ENCODE results near the gene ARHGAP32. TPM values are rescaled to one million over a fixed set of nuclear protein-coding genes. Genes with fewer than 3 reads are reported as not detected.
A peak's percentile ranks its signal among the peaks of the same experiment; 100 is the strongest.

ARHGAP32 gene
- total and polyA plus RNA-seq, 7 experiments from 2014 or later: 2.3 to 10.5 (median 4.9) TPM

GRCh38 chr11:129209891-129210830, 18.0 kb upstream of the ARHGAP32 start:
- Mint-ChIP-seq H3K9me3 (peaks cover 0 to 9% (median 3%) of the 10 kb centered on the region in 11 donors), H3K4me3 (no peak overlapping the region), H3K27ac (no peak overlapping the region), H3K27me3 (peaks cover 0 to 13% (median 7%) of the 10 kb centered on the region in 5 donors), H3K36me3 (peaks cover 0 to 4% (median 0%) of the 10 kb centered on the region in 5 donors), H3K4me1 (peaks cover 0 to 4% (median 0%) of the 10 kb centered on the region in 7 donors)
- DNase-seq: no peak
- intact Hi-C loops (cut with micrococcal nuclease): no loop called here
- no peaks in the 10 kb centered on the region for H3K27me3 ChIP-seq (ENCODE audit: control insufficient read depth in 2 of 2, insufficient read depth in 2 of 2, low read length in 2 of 2)
- POLR2A ChIA-PET: no interaction called here
- ATAC-seq: no peak
- H3K4me1 ChIP-seq (ENCODE audit: control insufficient read depth in 2 of 2, insufficient read depth in 2 of 2, low read length in 2 of 2): no peaks in the 10 kb centered on the region
- H3K27ac ChIP-seq (ENCODE audit: low read depth, low read length): no peak overlapping the region
- CTCF ChIA-PET: no interaction called here
- H3K4me3 ChIP-seq (ENCODE audit: low read length): no peak overlapping the region
- H3K9me3 ChIP-seq (ENCODE audit: control insufficient read depth in 2 of 3, low read length in 3 of 3): no peaks in the 10 kb centered on the region
- no peaks in the 10 kb centered on the region for H3K36me3 ChIP-seq (ENCODE audit: control insufficient read depth in 2 of 3, insufficient read depth in 3 of 3, low read length in 3 of 3)

GRCh38 chr11:129208863-129209262, 16.7 kb upstream of the ARHGAP32 start:
- H3K4me1 ChIP-seq (ENCODE audit: control insufficient read depth in 2 of 2, insufficient read depth in 2 of 2, low read length in 2 of 2): no peaks in the 10 kb centered on the region
- H3K27ac Mint-ChIP-seq: no peak overlapping the region

GRCh38 chr11:129204150-129204838, 12.2 kb upstream of the ARHGAP32 start:
- Histone ChIP-seq H3K36me3 (ENCODE audit: control insufficient read depth in 2 of 3, insufficient read depth in 3 of 3, low read length in 3 of 3) (no peaks in the 10 kb centered on the region), H3K9me3 (ENCODE audit: control insufficient read depth in 2 of 3, low read length in 3 of 3) (peaks cover 0 to 9% (median 0%) of the 10 kb centered on the region in 3 experiments), H3K27me3 (ENCODE audit: control insufficient read depth in 2 of 2, insufficient read depth in 2 of 2, low read length in 2 of 2) (no peaks in the 10 kb centered on the region), H3K4me3 (ENCODE audit: low read length) (no peak overlapping the region), H3K27ac (ENCODE audit: low read depth, low read length) (no peak overlapping the region), H3K4me1 (ENCODE audit: control insufficient read depth in 2 of 2, insufficient read depth in 2 of 2, low read length in 2 of 2) (no peaks in the 10 kb centered on the region)
- peaks cover 0 to 15% (median 4%) of the 10 kb centered on the region in 5 donors for H3K36me3 Mint-ChIP-seq
- intact Hi-C loops (cut with micrococcal nuclease): no loop called here
- ChIA-PET POLR2A (no interaction called here), CTCF (no interaction called here)
- H3K27me3 Mint-ChIP-seq: peaks cover 0 to 8% (median 6%) of the 10 kb centered on the region in 5 donors
- H3K4me1 Mint-ChIP-seq: peaks cover 0 to 17% (median 6%) of the 10 kb centered on the region in 7 donors
- no peak overlapping the region for H3K4me3 Mint-ChIP-seq
- ATAC-seq (no peak), DNase-seq (no peak)
- H3K9me3 Mint-ChIP-seq: peaks cover 0 to 22% (median 8%) of the 10 kb centered on the region in 11 donors
- no peak overlapping the region for H3K27ac Mint-ChIP-seq

More at GRCh38 chr11:129208863-129209262, 16.7 kb upstream of the ARHGAP32 start:
- no peak overlapping the region for H3K4me3 Mint-ChIP-seq
- H3K36me3 Mint-ChIP-seq: peaks cover 0 to 4% (median 0%) of the 10 kb centered on the region in 5 donors
- H3K4me1 Mint-ChIP-seq: peaks cover 0 to 3% (median 0%) of the 10 kb centered on the region in 7 donors
- ChIA-PET POLR2A (no interaction called here), CTCF (no interaction called here)
- Histone ChIP-seq H3K27ac (ENCODE audit: low read depth, low read length) (no peak overlapping the region), H3K27me3 (ENCODE audit: control insufficient read depth in 2 of 2, insufficient read depth in 2 of 2, low read length in 2 of 2) (no peaks in the 10 kb centered on the region), H3K4me3 (ENCODE audit: low read length) (no peak overlapping the region), H3K9me3 (ENCODE audit: control insufficient read depth in 2 of 3, low read length in 3 of 3) (no peaks in the 10 kb centered on the region), H3K36me3 (ENCODE audit: control insufficient read depth in 2 of 3, insufficient read depth in 3 of 3, low read length in 3 of 3) (no peaks in the 10 kb centered on the region)
- DNase-seq: no peak
- intact Hi-C loops (cut with micrococcal nuclease): no loop called here
- peaks cover 0 to 13% (median 7%) of the 10 kb centered on the region in 5 donors for H3K27me3 Mint-ChIP-seq
- ATAC-seq: no peak
- peaks cover 0 to 9% (median 3%) of the 10 kb centered on the region in 11 donors for H3K9me3 Mint-ChIP-seq

GRCh38 chr11:129202646-129203045, 10.5 kb upstream of the ARHGAP32 start:
- intact Hi-C loops (cut with micrococcal nuclease): no loop called here
- Mint-ChIP-seq H3K27ac (peak overlapping the region in 2 of 9 donors; percentile 6 to 33), H3K36me3 (peaks cover 7 to 20% (median 11%) of the 10 kb centered on the region in 5 donors), H3K27me3 (peaks cover 0 to 8% (median 0%) of the 10 kb centered on the region in 5 donors), H3K4me3 (peak overlapping the region in 4 of 10 donors; percentile 3 to 28 (median 25)), H3K9me3 (peaks cover 0 to 31% (median 15%) of the 10 kb centered on the region in 11 donors), H3K4me1 (peaks cover 0 to 17% (median 6%) of the 10 kb centered on the region in 7 donors)
- no peaks in the 10 kb centered on the region for H3K27me3 ChIP-seq (ENCODE audit: control insufficient read depth in 2 of 2, insufficient read depth in 2 of 2, low read length in 2 of 2)
- peaks cover 0 to 11% (median 0%) of the 10 kb centered on the region in 3 experiments for H3K9me3 ChIP-seq (ENCODE audit: control insufficient read depth in 2 of 3, low read length in 3 of 3)
- CTCF ChIA-PET: no interaction called here
- no peaks in the 10 kb centered on the region for H3K36me3 ChIP-seq (ENCODE audit: control insufficient read depth in 2 of 3, insufficient read depth in 3 of 3, low read length in 3 of 3)
- no peak overlapping the region for H3K4me3 ChIP-seq (ENCODE audit: low read length)
- H3K27ac ChIP-seq (ENCODE audit: low read depth, low read length): no peak overlapping the region
- POLR2A ChIA-PET: no interaction called here
- H3K4me1 ChIP-seq (ENCODE audit: control insufficient read depth in 2 of 2, insufficient read depth in 2 of 2, low read length in 2 of 2): no peaks in the 10 kb centered on the region
- ATAC-seq (no peak), DNase-seq (no peak)

GRCh38 chr11:129195682-129196081, 3.6 kb upstream of the ARHGAP32 start:
- Mint-ChIP-seq H3K36me3 (peaks cover 5 to 19% (median 11%) of the 10 kb centered on the region in 5 donors), H3K27me3 (no peaks in the 10 kb centered on the region), H3K27ac (no peak overlapping the region), H3K4me3 (no peak overlapping the region), H3K9me3 (peaks cover 0 to 22% (median 12%) of the 10 kb centered on the region in 11 donors), H3K4me1 (peaks cover 0 to 4% (median 0%) of the 10 kb centered on the region in 7 donors)
- DNase-seq (no peak), ATAC-seq (no peak)
- POLR2A ChIA-PET: no interaction called here
- Histone ChIP-seq H3K36me3 (ENCODE audit: control insufficient read depth in 2 of 3, insufficient read depth in 3 of 3, low read length in 3 of 3) (no peaks in the 10 kb centered on the region), H3K27ac (ENCODE audit: low read depth, low read length) (no peak overlapping the region), H3K4me3 (ENCODE audit: low read length) (no peak overlapping the region), H3K9me3 (ENCODE audit: control insufficient read depth in 2 of 3, low read length in 3 of 3) (peaks cover 0 to 11% (median 0%) of the 10 kb centered on the region in 3 experiments), H3K4me1 (ENCODE audit: control insufficient read depth in 2 of 2, insufficient read depth in 2 of 2, low read length in 2 of 2) (no peaks in the 10 kb centered on the region), H3K27me3 (ENCODE audit: control insufficient read depth in 2 of 2, insufficient read depth in 2 of 2, low read length in 2 of 2) (no peaks in the 10 kb centered on the region)
- intact Hi-C loops (cut with micrococcal nuclease): no loop called here
- CTCF ChIA-PET: no interaction called here

GRCh38 chr11:129191649-129192048, 476 bp downstream of the ARHGAP32 start:
- no peak overlapping the region for H3K27ac ChIP-seq (ENCODE audit: low read depth, low read length)
- H3K4me3 ChIP-seq (ENCODE audit: low read length): no peak overlapping the region
- no peak overlapping the region for H3K4me3 Mint-ChIP-seq
- peaks cover 0 to 7% (median 5%) of the 10 kb centered on the region in 5 donors for H3K36me3 Mint-ChIP-seq
- no peaks in the 10 kb centered on the region for H3K27me3 ChIP-seq (ENCODE audit: control insufficient read depth in 2 of 2, insufficient read depth in 2 of 2, low read length in 2 of 2)
- H3K9me3 ChIP-seq (ENCODE audit: control insufficient read depth in 2 of 3, low read length in 3 of 3): no peaks in the 10 kb centered on the region
- H3K4me1 ChIP-seq (ENCODE audit: control insufficient read depth in 2 of 2, insufficient read depth in 2 of 2, low read length in 2 of 2): no peaks in the 10 kb centered on the region
- H3K27me3 Mint-ChIP-seq: peaks cover 0 to 4% (median 0%) of the 10 kb centered on the region in 5 donors
- H3K27ac Mint-ChIP-seq: no peak overlapping the region
- no peaks in the 10 kb centered on the region for H3K36me3 ChIP-seq (ENCODE audit: control insufficient read depth in 2 of 3, insufficient read depth in 3 of 3, low read length in 3 of 3)
- peaks cover 0 to 4% (median 0%) of the 10 kb centered on the region in 7 donors for H3K4me1 Mint-ChIP-seq
- ATAC-seq (no peak), DNase-seq (no peak)
- intact Hi-C loops (cut with micrococcal nuclease): no loop called here
- ChIA-PET POLR2A (no interaction called here), CTCF (interaction anchor here (0.7 kb wide), 1 partner anchor 873 kb away, joined by 3 read pairs; no protein-coding TSS in a partner anchor)
- peaks cover 0 to 12% (median 4%) of the 10 kb centered on the region in 11 donors for H3K9me3 Mint-ChIP-seq
